K562 (cell line): ENCODE results near the gene FKRP. TPM values are rescaled to one million over a fixed set of nuclear protein-coding genes. Genes with fewer than 3 reads are reported as not detected.

ENCODE experiments used
- KHSRP ChIP-seq: fragments of 450-650 bp; IDR thresholded peaks from 2 replicates; pipeline ENCODE4 v1.6.1; 2017
- MCM2 ChIP-seq: fragments of 450-650 bp; IDR thresholded peaks from 2 replicates; pipeline ENCODE4 v1.6.1; 2017; ENCODE audit warnings: low read depth, mild to moderate bottlenecking
- MTA2 ChIP-seq: fragments of 450-650 bp; IDR thresholded peaks from 2 replicates; pipeline ENCODE4 v1.6.1; 2016; ENCODE audit warnings: low read depth
- PHF21A ChIP-seq: fragments of 450-650 bp; IDR thresholded peaks from 2 replicates; pipeline ENCODE4 v1.6.1; 2017; ENCODE audit warnings: low read depth, borderline replicate concordance
- RBM39 ChIP-seq: fragments of 200-400 bp; formaldehyde crosslinking; optimal IDR thresholded peaks from 2 replicates; pipeline ENCODE3; 2018; ENCODE audit warnings: low read depth, low read length
- STAG1 ChIP-seq: sonication (generic); formaldehyde crosslinking; IDR thresholded peaks from 2 replicates; pipeline ENCODE4 v1.5.0; 2020; ENCODE audit warnings: missing genetic modification reagents, borderline replicate concordance
- ZNF134 ChIP-seq: fragments of 250-450 bp; sonication (Bioruptor Pico); conservative IDR thresholded peaks from 2 replicates; pipeline ENCODE4 v1.4.0; 2020
- ZNF707 ChIP-seq: fragments of 250-450 bp; sonication (Bioruptor Pico); conservative IDR thresholded peaks from 2 replicates; pipeline ENCODE4 v1.8.0; 2022; ENCODE audit warnings: inconsistent platforms, mild to moderate bottlenecking, moderate library complexity
- polyA plus RNA-seq, 8 experiments: library from polyadenylated mRNA; depleted of rRNA in 4 of 8; stranded (reverse) in 5 of 8; unstranded in 3 of 8; fragments of >200 nt; fragmentation: Nextera tagmentation in 2 of 8; fragmentation: Illumina TruSeq in 1 of 8; extraction: Ambion mirVana in 2 of 8; extraction: Trizol in 1 of 8; gene quantifications; 2 replicates each; pipeline versions ENCODE4 v1.2.1 to v1.2.3, GENCODE V29; 2011 to 2014; ENCODE audit warnings: inconsistent platforms in 1 of 8, missing spikeins in 1 of 8
- total RNA-seq, 7 experiments: library from RNA; depleted of rRNA in 6 of 7; stranded (reverse); fragments of >200 nt in 6 of 7; fragmentation: Illumina TruSeq in 2 of 7; extraction: Trizol in 2 of 7; gene quantifications; 2 replicates each; pipeline versions ENCODE4 v1.2.1 to v1.2.3, GENCODE V29; 2011 to 2021; ENCODE audit warnings: low replicate concordance in 1 of 7
- TF ChIP-seq, protein P1 (sequence below), 2 experiments: fragments of 450-650 bp in 1 of 2; sonication (generic) in 1 of 2; formaldehyde crosslinking in 1 of 2; IDR thresholded peaks; 2 replicates each; pipeline versions ENCODE4 v1.7.1 to v1.9.0; 2016 to 2022; ENCODE audit warnings: inconsistent platforms in 1 of 2, mild to moderate bottlenecking in 1 of 2, missing genetic modification reagents in 1 of 2
- TF ChIP-seq, protein P2 (sequence below): fragments of 250-450 bp; sonication (Bioruptor Pico); IDR thresholded peaks from 2 replicates; pipeline ENCODE4 v1.8.0; 2022; ENCODE audit warnings: moderate library complexity, mild to moderate bottlenecking, inconsistent platforms
- TF ChIP-seq, protein P3 (sequence below): fragments of 450-650 bp; formaldehyde crosslinking; IDR thresholded peaks from 2 replicates; pipeline ENCODE4 v1.4.0; 2020; ENCODE audit warnings: mild to moderate bottlenecking, moderate library complexity
- TF ChIP-seq, protein P4 (sequence below): sonication (generic); formaldehyde crosslinking; IDR thresholded peaks from 2 replicates; pipeline ENCODE4 v1.4.0; 2020; ENCODE audit warnings: mild to moderate bottlenecking, missing genetic modification reagents
- TF ChIP-seq, protein P5 (sequence below): fragments of 450-650 bp; IDR thresholded peaks from 2 replicates; pipeline ENCODE4 v1.6.1; 2017; ENCODE audit warnings: mild to moderate bottlenecking, moderate library complexity

Gene FKRP
- total and polyA plus RNA-seq, 9 of the 15 experiments (the other 6 are each of a cell fraction or from before 2014, with no cell fraction given): 0.68 to 16.1 (median 6.5) TPM

- TF ChIP-seq, protein P1, sequence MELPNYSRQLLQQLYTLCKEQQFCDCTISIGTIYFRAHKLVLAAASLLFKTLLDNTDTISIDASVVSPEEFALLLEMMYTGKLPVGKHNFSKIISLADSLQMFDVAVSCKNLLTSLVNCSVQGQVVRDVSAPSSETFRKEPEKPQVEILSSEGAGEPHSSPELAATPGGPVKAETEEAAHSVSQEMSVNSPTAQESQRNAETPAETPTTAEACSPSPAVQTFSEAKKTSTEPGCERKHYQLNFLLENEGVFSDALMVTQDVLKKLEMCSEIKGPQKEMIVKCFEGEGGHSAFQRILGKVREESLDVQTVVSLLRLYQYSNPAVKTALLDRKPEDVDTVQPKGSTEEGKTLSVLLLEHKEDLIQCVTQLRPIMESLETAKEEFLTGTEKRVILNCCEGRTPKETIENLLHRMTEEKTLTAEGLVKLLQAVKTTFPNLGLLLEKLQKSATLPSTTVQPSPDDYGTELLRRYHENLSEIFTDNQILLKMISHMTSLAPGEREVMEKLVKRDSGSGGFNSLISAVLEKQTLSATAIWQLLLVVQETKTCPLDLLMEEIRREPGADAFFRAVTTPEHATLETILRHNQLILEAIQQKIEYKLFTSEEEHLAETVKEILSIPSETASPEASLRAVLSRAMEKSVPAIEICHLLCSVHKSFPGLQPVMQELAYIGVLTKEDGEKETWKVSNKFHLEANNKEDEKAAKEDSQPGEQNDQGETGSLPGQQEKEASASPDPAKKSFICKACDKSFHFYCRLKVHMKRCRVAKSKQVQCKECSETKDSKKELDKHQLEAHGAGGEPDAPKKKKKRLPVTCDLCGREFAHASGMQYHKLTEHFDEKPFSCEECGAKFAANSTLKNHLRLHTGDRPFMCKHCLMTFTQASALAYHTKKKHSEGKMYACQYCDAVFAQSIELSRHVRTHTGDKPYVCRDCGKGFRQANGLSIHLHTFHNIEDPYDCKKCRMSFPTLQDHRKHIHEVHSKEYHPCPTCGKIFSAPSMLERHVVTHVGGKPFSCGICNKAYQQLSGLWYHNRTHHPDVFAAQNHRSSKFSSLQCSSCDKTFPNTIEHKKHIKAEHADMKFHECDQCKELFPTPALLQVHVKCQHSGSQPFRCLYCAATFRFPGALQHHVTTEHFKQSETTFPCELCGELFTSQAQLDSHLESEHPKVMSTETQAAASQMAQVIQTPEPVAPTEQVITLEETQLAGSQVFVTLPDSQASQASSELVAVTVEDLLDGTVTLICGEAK (IDR thresholded peaks at IDR 0.05): peak; percentile 57; the same call in 1 of the 2 replicates
- TF ChIP-seq, protein P1 (CRISPR knock-in tag; IDR thresholded peaks at IDR 0.05): no peak
- TF ChIP-seq MCM2 (no peak), PHF21A (no peak), KHSRP (no peak), ZNF134 (CRISPR knock-in tag) (no peak), MTA2 (no peak), ZNF707 (CRISPR knock-in tag) (no peak), STAG1 (CRISPR knock-in tag) (no peak), RBM39 (no peak)
- TF ChIP-seq, protein P2, sequence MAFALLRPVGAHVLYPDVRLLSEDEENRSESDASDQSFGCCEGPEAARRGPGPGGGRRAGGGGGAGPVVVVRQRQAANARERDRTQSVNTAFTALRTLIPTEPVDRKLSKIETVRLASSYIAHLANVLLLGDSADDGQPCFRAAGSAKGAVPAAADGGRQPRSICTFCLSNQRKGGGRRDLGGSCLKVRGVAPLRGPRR (CRISPR knock-in tag): no peak
- TF ChIP-seq, protein P3, sequence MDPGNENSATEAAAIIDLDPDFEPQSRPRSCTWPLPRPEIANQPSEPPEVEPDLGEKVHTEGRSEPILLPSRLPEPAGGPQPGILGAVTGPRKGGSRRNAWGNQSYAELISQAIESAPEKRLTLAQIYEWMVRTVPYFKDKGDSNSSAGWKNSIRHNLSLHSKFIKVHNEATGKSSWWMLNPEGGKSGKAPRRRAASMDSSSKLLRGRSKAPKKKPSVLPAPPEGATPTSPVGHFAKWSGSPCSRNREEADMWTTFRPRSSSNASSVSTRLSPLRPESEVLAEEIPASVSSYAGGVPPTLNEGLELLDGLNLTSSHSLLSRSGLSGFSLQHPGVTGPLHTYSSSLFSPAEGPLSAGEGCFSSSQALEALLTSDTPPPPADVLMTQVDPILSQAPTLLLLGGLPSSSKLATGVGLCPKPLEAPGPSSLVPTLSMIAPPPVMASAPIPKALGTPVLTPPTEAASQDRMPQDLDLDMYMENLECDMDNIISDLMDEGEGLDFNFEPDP (CRISPR knock-in tag): no peak
- TF ChIP-seq, protein P4, sequence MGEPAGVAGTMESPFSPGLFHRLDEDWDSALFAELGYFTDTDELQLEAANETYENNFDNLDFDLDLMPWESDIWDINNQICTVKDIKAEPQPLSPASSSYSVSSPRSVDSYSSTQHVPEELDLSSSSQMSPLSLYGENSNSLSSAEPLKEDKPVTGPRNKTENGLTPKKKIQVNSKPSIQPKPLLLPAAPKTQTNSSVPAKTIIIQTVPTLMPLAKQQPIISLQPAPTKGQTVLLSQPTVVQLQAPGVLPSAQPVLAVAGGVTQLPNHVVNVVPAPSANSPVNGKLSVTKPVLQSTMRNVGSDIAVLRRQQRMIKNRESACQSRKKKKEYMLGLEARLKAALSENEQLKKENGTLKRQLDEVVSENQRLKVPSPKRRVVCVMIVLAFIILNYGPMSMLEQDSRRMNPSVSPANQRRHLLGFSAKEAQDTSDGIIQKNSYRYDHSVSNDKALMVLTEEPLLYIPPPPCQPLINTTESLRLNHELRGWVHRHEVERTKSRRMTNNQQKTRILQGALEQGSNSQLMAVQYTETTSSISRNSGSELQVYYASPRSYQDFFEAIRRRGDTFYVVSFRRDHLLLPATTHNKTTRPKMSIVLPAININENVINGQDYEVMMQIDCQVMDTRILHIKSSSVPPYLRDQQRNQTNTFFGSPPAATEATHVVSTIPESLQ (CRISPR knock-in tag): no peak
- TF ChIP-seq, protein P5, sequence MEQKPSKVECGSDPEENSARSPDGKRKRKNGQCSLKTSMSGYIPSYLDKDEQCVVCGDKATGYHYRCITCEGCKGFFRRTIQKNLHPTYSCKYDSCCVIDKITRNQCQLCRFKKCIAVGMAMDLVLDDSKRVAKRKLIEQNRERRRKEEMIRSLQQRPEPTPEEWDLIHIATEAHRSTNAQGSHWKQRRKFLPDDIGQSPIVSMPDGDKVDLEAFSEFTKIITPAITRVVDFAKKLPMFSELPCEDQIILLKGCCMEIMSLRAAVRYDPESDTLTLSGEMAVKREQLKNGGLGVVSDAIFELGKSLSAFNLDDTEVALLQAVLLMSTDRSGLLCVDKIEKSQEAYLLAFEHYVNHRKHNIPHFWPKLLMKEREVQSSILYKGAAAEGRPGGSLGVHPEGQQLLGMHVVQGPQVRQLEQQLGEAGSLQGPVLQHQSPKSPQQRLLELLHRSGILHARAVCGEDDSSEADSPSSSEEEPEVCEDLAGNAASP: no peak
Observed at GRCh38 chr19:46736531-46737297, 9.1 kb upstream of the FKRP start (continued).
